Measurements from ENCODE around the gene ZNF283.

ZNF283 gene

DNA sequence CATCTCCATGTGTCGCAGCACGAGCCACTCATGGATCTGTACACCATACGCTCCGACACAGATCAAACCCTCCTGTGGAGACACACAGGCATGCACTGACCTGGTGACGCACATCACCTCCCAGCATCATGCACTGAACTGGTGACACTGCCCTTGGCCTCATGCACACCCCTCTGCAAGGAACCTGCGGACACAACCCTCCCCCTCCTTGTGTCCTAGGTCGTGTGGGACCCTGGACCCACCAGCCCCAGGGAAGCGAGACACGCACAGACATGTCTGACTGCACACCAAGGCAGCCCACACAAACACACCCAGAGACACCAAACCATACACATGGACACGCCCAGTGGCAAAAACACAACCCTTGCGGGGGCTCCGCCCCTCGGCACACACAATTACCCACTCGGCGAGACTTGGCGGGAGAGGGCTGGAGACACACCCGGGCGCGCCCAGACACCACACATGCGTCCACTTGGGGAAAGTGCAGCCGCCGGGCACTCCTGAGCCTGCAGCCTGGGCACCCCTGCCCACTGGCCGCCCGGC is 44.4 kb upstream of the ZNF283 start:
- Histone ChIP-seq H3K27me3 (no peaks in the 10 kb centered on the region), H3K9ac (no peak overlapping the region), H4K20me1 (no peaks in the 10 kb centered on the region; a peak in 1 of 22 replicates), H3K4me3 (no peak overlapping the region), H3K4me1 (peaks cover 61 to 75% (median 68%) of the 10 kb centered on the region in 10 experiments), H3K36me3 (no peaks in the 10 kb centered on the region), H3K4me2 (peak overlapping the region in 10 of 11 experiments; percentile 29 to 98 (median 77); a peak in 19 of 22 replicates), H3K27ac (peak overlapping the region in 4 of 11 experiments; percentile 4 to 71 (median 30); a peak in 3 of 22 replicates), H3K9me3 (replicated peaks in 1 of 11) (no peaks in the 10 kb centered on the region)
- no peak for TF ChIP-seq Cebpa-rat (IDR thresholded peaks at IDR 0.05)

DNA sequence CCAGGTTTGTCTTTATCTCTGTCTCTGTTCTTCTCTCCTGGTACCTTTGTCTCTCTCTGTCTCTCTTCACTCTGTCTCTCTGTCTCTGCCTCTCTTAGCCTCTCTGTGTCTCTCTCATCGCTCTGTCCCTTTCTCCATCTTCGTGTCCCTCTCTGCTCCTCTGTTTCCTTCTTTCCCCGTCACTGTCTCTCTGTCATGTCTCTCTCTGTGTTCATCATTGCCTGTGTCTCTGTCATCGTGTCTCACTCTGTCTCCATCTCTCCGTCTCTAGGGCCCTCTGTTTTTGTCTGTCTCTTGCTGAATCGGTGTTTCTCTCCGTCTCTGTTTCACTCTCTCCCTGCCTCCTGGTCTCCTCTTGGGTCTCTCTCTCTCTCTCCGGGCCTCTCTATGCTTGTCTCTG is 43.5 kb upstream of the ZNF283 start:
- Histone ChIP-seq H3K27ac (peak overlapping the region; percentile 65 to 79 (median 77); a peak in 21 of 22 replicates), H3K4me1 (peaks cover 52 to 66% (median 60%) of the 10 kb centered on the region in 10 experiments), H3K4me2 (peak overlapping the region; percentile 62 to 93 (median 80)), H3K27me3 (no peaks in the 10 kb centered on the region), H3K36me3 (no peaks in the 10 kb centered on the region), H4K20me1 (no peaks in the 10 kb centered on the region), H3K9me3 (replicated peaks in 1 of 11) (no peaks in the 10 kb centered on the region), H3K4me3 (no peak overlapping the region), H3K9ac (peak overlapping the region in 9 of 11 experiments; percentile 52 to 72 (median 63); a peak in 11 of 22 replicates)
- no peak for TF ChIP-seq Cebpa-rat (IDR thresholded peaks at IDR 0.05)

DNA sequence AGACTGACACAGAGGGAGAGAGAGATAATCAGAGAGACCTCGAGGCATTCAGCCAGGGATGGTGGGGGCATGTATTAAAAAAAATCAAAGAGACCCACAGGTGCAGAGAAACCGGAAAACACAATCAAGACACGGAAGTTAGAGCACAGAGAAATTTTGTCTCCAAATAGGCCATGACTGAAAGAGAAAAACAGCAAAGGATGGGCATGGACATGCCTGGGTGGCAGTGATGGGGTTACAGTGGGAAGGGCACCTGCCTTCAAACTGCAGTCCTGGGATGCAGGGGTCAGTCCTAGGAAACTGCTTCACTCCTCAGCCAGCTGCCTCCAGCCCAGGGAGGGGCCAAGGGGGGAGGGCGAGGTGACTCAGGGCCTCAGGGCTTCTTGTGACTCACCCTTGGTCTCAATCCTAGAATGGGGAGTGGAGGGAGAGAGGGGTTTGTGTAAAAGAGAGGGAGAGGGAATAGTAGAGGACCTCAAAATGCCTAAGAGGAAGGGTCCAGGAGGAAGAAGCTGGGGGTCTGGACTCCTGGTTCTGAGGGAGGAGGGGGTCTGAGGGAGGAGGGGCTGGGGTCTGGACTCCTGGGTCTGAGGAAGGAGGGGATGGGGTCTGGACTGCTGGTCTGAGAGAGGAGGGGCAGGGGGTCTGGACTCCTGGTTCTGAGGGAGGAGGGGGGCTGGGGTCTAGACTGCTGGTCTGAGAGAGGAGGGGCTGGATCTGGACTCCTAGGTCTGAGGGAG is 42.7 kb upstream of the ZNF283 start:
- no peaks in the 10 kb centered on the region for H3K9me3 ChIP-seq (replicated peaks in 1 of 11)
- H3K27ac ChIP-seq, result peak overlapping the region; percentile 65 to 79 (median 77)
- H3K4me1 ChIP-seq, result peaks cover 44 to 59% (median 52%) of the 10 kb centered on the region in 10 experiments
- no peaks in the 10 kb centered on the region for H3K36me3 ChIP-seq
- TF ChIP-seq Cebpa-rat (IDR thresholded peaks at IDR 0.05), result no peak
- no peaks in the 10 kb centered on the region for H3K27me3 ChIP-seq
- H3K4me2 ChIP-seq, result peak overlapping the region; percentile 62 to 93 (median 80)
- H3K4me3 ChIP-seq, result peak overlapping the region in 3 of 10 experiments; percentile 2 to 31 (median 5); a peak in 5 of 20 replicates
- H4K20me1 ChIP-seq, result no peaks in the 10 kb centered on the region
- H3K9ac ChIP-seq, result peak overlapping the region; percentile 52 to 72 (median 63); a peak in 20 of 22 replicates

DNA sequence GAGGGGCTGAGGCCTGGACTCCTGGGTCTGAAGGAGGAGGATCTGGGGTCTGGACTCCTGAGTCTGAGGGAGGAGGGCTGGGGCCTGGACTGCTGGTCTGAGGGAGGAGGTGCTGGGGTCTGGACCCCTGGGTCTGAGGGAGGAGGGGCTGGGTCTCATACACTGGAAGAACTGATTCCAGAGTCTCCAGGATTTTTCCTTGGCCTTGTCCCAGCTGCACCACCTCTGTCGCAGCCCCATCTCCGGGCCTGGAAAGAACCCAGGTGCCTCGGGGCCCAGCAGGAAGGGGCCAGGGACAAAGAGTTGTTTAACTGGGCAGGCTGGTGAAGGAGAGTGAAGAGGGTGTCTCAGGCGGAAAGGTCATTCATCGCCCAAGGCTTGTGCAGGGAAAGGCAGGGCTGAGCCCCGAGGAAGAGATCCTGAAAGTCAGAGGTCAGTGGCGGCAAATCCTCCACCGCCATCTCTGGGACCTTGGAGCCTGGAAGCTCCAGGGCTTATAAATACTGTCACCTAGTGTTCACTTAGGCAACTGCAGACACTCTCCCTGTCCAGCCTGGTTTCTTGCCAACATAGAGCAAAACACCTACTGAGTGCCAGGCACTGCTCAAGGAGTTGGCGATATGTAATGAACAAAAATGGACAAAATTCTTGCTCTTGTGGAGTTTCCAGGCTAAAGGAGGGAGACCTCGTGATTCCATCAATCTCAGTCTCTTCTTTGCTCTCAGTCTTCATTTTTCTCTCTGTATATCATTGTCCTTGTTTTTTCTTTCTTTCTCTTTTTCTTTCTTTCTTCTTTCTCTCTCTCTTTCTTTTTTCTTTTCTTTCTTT is 41.9 kb upstream of the ZNF283 start:
- TF ChIP-seq Cebpa-rat (IDR thresholded peaks at IDR 0.05), result no peak
- H3K9ac ChIP-seq, result peak overlapping the region; percentile 52 to 72 (median 63); a peak in 20 of 22 replicates
- no peaks in the 10 kb centered on the region for H3K36me3 ChIP-seq
- no peaks in the 10 kb centered on the region for H3K27me3 ChIP-seq
- peak overlapping the region; percentile 65 to 79 (median 77) for H3K27ac ChIP-seq
- peak overlapping the region in 3 of 10 experiments; percentile 2 to 31 (median 5); a peak in 4 of 20 replicates for H3K4me3 ChIP-seq
- peak overlapping the region; percentile 62 to 93 (median 80) for H3K4me2 ChIP-seq
- H4K20me1 ChIP-seq, result no peaks in the 10 kb centered on the region
- peaks cover 44 to 58% (median 54%) of the 10 kb centered on the region in 10 experiments for H3K4me1 ChIP-seq
- H3K9me3 ChIP-seq (replicated peaks in 1 of 11), result no peaks in the 10 kb centered on the region

DNA sequence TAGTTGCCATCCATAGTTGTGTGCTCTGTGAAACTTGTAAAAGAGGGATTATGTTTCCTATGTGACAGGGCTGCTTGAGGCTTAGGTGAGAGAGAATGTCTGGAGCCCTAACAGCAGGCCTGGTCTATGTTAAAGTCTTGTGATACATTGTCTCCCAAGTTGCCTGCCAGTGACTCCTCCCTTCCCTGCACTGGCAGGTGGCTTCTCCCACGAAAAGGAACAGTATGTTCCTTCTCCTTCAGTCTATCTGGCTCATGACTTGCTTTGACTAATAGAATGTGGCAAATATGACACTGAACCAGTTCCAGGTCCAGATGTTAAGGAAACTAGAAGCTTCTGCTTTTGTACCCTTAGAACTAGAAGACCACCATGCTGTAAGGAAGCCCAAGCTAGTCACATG is 40.5 kb upstream of the ZNF283 start:
- H3K27ac ChIP-seq, result no peak overlapping the region
- H3K4me3 ChIP-seq, result no peak overlapping the region
- H4K20me1 ChIP-seq, result no peaks in the 10 kb centered on the region
- H3K9me3 ChIP-seq (replicated peaks in 1 of 11), result no peaks in the 10 kb centered on the region
- peaks cover 45 to 57% (median 52%) of the 10 kb centered on the region in 10 experiments for H3K4me1 ChIP-seq
- TF ChIP-seq Cebpa-rat (IDR thresholded peaks at IDR 0.05), result no peak
- no peaks in the 10 kb centered on the region for H3K27me3 ChIP-seq
- H3K9ac ChIP-seq, result no peak overlapping the region
- no peaks in the 10 kb centered on the region for H3K36me3 ChIP-seq
- H3K4me2 ChIP-seq, result no peak overlapping the region

DNA sequence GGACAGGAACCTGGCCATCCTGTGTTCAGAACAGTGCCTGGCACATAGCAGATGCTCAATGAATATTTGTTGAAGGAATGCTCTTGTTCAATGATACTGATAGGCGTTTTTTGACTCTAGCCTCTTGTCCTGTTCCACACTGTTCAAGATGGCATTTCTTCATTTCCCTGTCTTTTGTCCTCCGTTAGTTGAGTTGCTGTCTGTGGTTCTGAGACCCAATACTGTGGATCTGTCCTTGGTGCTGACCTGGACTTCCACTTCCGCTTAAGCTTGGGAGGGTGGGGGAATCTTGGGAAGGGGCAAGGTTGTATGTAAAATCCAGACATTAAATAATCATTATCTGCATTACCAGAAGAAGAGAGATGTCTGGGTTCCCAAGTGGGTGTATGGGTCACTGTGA is 38.1 kb upstream of the ZNF283 start:
- H3K36me3 ChIP-seq, result no peaks in the 10 kb centered on the region
- no peaks in the 10 kb centered on the region for H3K27me3 ChIP-seq
- no peak for TF ChIP-seq Cebpa-rat (IDR thresholded peaks at IDR 0.05)
- H3K4me3 ChIP-seq, result no peak overlapping the region
- H3K9ac ChIP-seq, result no peak overlapping the region
- no peak overlapping the region for H3K4me2 ChIP-seq
- H3K9me3 ChIP-seq (replicated peaks in 1 of 11), result no peaks in the 10 kb centered on the region
- H4K20me1 ChIP-seq, result no peaks in the 10 kb centered on the region
- peaks cover 22 to 37% (median 30%) of the 10 kb centered on the region in 10 experiments for H3K4me1 ChIP-seq
- H3K27ac ChIP-seq, result no peak overlapping the region

DNA sequence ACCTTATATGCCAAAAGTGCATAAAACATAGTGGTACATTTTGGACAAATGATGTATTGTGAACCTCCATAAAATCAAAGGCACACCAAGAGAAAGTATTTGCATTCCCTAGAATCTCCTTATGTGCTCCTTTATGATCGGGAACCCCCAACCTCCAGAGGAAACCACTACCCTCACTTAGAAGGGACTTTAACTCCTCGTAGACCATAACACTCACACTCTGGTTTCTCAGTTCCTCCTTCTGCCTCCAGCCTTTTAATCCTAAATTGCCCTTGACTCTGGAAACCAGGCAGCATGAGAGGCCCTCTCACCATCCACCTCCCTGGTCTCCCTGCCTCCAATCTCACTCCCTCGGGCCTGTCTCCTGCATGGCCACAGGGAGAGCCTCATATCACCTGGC is 36.5 kb upstream of the ZNF283 start:
- Histone ChIP-seq H3K27me3 (no peaks in the 10 kb centered on the region), H3K4me2 (peak overlapping the region; percentile 16 to 52 (median 34); a peak in 15 of 22 replicates), H3K36me3 (no peaks in the 10 kb centered on the region), H3K4me1 (peaks cover 9 to 25% (median 17%) of the 10 kb centered on the region in 10 experiments), H3K9ac (no peak overlapping the region), H3K27ac (no peak overlapping the region), H4K20me1 (no peaks in the 10 kb centered on the region), H3K9me3 (replicated peaks in 1 of 11) (peaks cover 0 to 11% (median 0%) of the 10 kb centered on the region in 11 experiments; a peak in 3 of 22 replicates), H3K4me3 (no peak overlapping the region)
- TF ChIP-seq Cebpa-rat (IDR thresholded peaks at IDR 0.05), result no peak

DNA sequence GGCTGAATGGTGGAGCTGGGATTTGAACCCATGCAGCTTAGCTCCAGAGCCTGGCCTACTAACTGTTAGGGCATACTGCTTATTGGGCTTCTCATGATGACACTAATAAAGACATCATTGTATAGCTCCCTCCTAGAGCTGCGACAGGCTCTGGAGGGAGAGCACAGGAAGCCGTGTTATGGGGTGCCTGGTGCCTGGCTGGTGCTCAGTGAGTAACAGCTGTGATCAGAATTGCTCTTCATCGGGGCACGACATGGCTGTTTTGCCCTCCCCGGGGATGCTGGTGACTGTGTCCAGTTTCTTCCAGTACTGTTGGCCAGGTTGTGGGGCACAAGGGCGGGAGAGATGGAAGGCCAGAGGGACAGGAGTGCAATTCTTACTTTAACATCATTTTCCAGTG is 30.0 kb upstream of the ZNF283 start:
- Histone ChIP-seq H4K20me1 (no peaks in the 10 kb centered on the region), H3K4me2 (no peak overlapping the region), H3K4me3 (no peak overlapping the region), H3K36me3 (no peaks in the 10 kb centered on the region), H3K4me1 (peaks cover 11 to 21% (median 19%) of the 10 kb centered on the region in 10 experiments), H3K27ac (no peak overlapping the region), H3K27me3 (no peaks in the 10 kb centered on the region), H3K9me3 (replicated peaks in 1 of 11) (peaks cover 0 to 16% (median 0%) of the 10 kb centered on the region in 11 experiments; a peak in 5 of 22 replicates), H3K9ac (no peak overlapping the region)
- no peak for TF ChIP-seq Cebpa-rat (IDR thresholded peaks at IDR 0.05)

DNA sequence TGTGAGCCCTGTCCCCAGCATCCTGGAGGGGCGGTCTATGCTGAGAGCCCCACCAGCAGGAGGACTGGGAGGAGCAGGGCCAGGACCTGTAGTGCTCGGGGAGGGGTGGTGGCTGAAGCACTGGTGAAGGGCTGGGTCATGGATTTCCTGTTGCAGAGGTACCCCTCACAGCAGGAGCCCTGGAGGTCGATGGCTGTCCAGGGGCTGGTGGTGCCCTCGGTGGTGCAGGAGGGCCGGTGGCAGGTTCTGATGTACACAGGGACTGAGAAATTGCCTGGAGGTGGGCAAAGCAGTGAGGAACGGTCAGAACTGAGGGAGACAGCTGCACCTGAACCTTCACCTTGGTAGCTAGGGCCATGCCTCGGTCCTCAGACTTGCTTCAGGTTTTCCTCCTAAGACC is 29.6 kb upstream of the ZNF283 start:
- H3K4me1 ChIP-seq, result peaks cover 11 to 21% (median 19%) of the 10 kb centered on the region in 10 experiments
- no peak overlapping the region for H3K27ac ChIP-seq
- H3K9me3 ChIP-seq (replicated peaks in 1 of 11), result peaks cover 0 to 16% (median 0%) of the 10 kb centered on the region in 11 experiments; a peak in 5 of 22 replicates
- no peak overlapping the region for H3K4me3 ChIP-seq
- H4K20me1 ChIP-seq, result no peaks in the 10 kb centered on the region
- no peak overlapping the region for H3K9ac ChIP-seq
- no peak for TF ChIP-seq Cebpa-rat (IDR thresholded peaks at IDR 0.05)
- no peaks in the 10 kb centered on the region for H3K36me3 ChIP-seq
- no peaks in the 10 kb centered on the region for H3K27me3 ChIP-seq
- H3K4me2 ChIP-seq, result no peak overlapping the region

Measured in BLaER1 treated with 17β-estradiol and CSF1 and Interleukin-3, amounts not matched to agents 10 nM and 100 nM (cell line).